SH-SY5Y (cell line): ENCODE results near the gene INTU.

Source experiments
- GATA2 ChIP-seq: IDR thresholded peaks from 2 replicates; pipeline ENCODE4 v1.6.1; 2011; ENCODE audit warnings: mild to moderate bottlenecking, low read depth, low read length
- GATA3 ChIP-seq: IDR thresholded peaks from 2 replicates; pipeline ENCODE4 v1.6.1; 2011; ENCODE audit warnings: low read depth, mild to moderate bottlenecking, low read length, moderate library complexity

GRCh38 chr4:127586922-127587571 is 45.7 kb upstream of the INTU start:
- TF ChIP-seq GATA3 (no peak), GATA2 (no peak)
